NCI-H526 (cell line): ENCODE results near the gene NMRK1.
A peak's percentile ranks its signal among the peaks of the same experiment; 100 is the strongest.

Experiments
- DNase-seq, 2 experiments: peaks; one replicate each; lab custom pipeline; 2025; lab: John Stamatoyannopoulos, UW

The NMRK1 gene

GRCh38 chr9:75087824-75088645 is at the start of gene NMRK1, which contains the start of gene OSTF1:
Gene NMRK1 (minus strand): TSS chr9:75088155. CDS start chr9:75083115, 5,040 bp downstream.
Gene OSTF1 (plus strand): TSS chr9:75088514. CDS start chr9:75088693, 179 bp downstream.
- peak; percentile 74 to 95 for DNase-seq

GRCh38 chr9:75134495-75134894 is 46.5 kb upstream of the NMRK1 start:
- DNase-seq = peak; percentile 58 to 71

- no peak for DNase-seq
Measured at GRCh38 chr9:75133396-75133795, 45.4 kb upstream of the NMRK1 start.

DNA sequence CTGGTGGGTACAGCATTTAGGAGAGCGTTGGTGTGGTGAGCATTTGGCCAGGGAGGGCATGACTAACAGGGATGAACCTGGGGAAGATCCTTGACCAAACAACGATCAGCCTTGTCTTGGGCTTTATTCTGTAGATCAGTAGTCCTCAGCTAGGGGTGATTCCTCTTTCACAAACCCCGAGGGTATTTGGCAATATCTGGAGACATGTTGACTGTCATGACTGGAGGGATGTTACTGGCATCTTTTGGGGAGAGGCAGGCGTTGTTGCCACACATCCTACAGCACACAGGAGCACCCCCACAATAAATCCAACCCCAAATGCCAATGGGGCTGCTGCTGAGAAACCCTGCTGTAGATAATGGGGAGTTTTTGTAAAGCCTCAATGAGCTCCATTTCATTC is 44.3 kb upstream of the NMRK1 start:
- DNase-seq = no peak

DNA sequence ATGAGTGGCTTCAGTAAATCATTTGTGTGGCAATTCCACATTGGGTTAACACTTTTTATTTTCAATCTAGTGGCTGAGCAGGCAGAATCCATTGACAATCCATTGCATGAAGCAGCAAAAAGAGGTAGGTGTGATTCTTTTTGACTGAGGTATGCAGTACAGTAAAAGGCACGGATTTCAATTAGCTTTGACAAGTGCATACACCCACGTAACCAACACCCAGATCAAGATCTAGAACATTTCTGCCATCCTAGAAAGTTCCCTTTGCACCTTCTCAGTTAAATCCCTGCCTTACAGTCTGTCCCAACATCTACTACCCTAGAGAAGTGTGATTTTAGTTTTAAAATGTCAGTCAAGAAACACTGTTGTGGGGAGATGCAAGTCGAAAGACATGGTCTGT is 43.7 kb upstream of the NMRK1 start:
- no peak for DNase-seq

- no peak for DNase-seq
Measured at GRCh38 chr9:75130621-75131230, 42.8 kb upstream of the NMRK1 start.

DNA sequence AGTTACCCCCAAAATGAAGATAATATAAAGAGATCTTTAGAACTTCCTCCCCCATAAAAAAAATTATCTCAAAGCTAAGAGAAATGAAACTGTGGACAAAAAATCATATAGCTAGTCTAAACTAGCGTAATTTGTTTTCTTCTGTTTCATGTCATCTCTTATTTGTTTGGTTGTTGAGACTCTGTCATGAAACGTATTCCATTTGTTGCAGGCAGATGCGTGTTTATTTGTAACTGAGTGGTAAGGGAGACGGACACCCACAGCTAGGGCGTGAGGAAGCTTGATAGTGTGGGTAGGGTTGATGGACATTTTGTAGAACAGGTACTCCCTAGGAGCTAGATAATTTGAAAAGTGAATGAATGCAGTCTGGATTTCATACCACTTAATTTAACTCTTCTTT is 42.2 kb upstream of the NMRK1 start:
- no peak for DNase-seq

DNA sequence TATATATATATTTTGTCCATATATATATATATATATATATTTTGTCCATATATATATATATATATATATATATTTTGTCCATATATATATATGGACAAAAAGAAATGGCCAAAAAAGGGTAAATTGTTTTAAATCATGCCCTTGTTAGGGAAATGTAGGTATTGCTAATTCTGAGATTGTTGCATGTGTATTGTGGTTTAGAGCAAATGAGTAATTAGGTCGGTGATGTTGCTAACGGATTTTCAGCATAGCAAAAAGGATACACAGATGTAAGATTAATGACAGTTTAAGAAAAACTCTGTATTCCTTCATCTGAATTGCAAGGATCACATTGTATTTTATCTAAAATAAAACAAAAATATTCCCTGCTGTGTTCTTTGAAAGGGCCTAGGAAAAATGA is 40.6 kb upstream of the NMRK1 start:
- no peak for DNase-seq

DNA sequence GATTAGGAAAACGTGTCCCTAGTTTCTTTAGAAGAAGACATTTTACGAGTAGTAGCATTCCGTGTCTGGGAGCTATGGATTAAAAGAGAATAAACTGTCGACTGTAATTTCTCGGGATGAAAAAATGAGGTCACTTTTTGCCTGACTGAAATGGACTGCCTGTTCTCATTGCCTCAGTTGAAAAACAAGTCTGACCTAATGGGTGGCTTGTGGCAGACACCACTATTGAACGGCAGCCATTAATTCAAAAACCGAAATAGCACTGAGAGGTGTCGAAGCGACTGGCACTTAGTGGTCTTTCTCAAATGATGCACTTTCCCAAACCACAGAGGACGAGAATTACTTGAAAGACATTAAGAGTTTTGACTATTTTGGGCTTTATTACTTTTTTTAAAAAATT is 35.7 kb upstream of the NMRK1 start:
- no peak for DNase-seq

- DNase-seq = no peak
Measured at GRCh38 chr9:75121914-75122558, 34.1 kb upstream of the NMRK1 start.

- no peak for DNase-seq
Measured at GRCh38 chr9:75120686-75121085, 32.7 kb upstream of the NMRK1 start.

- DNase-seq = no peak
Measured at GRCh38 chr9:75117564-75117963, 29.6 kb upstream of the NMRK1 start.

- DNase-seq = no peak
Measured at GRCh38 chr9:75116306-75116705, 28.4 kb upstream of the NMRK1 start.

DNA sequence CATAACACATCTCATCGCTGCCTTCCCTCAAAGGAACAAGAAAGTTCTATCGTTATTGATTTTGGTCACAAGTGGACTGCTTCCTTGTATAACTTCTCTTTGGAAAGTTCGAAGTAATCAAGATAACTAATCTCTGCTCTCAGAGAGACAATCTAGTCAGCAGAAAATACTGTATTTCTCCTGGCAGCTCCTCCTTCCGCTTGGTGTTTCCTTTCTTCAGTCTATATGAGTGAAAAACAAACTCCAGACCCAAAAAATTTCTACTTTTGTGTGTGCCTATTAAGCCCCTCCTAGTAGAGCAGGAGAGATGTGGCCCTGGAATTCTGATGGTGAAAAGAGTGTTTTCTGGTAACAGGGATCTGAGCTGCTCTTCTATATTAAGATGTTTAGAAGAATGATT is 24.8 kb upstream of the NMRK1 start:
- no peak for DNase-seq

GRCh38 chr9:75111019-75111622 is 23.2 kb upstream of the NMRK1 start:
- DNase-seq = peak in 1 of 2 experiments; percentile 28

DNA sequence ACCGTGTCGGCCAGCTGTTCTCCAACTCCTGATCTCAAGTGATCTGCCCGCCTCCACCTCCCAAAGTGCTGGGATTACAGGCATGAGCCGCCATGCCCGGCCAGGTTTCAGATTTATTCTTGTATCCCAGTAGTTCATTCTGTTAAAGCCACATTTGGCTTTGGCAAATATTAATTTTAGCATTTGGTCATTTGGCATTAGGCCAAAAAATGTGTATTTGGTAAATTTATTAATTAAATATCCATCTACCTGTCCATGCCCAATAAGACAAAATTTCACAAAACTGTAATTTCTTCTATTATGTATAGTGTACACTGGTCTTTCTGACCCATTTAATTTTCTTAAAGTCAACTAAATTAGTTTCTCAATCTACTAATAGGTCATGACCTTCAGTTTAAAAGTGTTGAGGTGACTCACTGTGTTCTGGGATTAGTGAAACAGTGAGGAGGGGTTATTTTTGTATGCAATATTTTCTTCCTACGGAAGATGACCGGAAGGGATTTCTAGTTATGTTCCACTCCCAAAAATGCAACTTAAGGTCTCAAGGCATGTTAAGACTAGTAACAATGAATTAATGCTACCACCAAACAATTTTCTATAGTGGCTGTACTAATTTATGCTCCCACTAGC is 21.4 kb upstream of the NMRK1 start:
- no peak for DNase-seq

- no peak for DNase-seq
Measured at GRCh38 chr9:75108571-75108970, 20.6 kb upstream of the NMRK1 start.

DNA sequence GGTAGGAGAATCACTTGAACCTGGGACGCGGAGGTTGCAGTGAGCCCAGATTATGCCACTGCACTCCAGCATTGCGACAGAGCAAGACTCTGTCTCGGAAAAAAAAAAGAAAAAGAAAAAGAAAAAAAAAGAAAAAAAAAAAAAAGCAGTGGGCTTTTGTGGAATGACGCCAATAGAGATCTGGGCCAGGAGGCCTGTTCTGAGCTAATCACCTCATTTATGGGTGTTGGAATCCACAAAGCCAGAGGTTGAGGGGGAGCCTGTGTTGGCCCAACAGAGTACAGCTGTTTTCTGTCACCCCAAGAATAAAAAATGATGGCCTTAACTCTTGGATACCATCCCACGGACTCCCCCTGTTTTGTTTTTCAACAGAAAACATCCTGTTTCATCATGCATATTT is 18.9 kb upstream of the NMRK1 start:
- DNase-seq = no peak

DNA sequence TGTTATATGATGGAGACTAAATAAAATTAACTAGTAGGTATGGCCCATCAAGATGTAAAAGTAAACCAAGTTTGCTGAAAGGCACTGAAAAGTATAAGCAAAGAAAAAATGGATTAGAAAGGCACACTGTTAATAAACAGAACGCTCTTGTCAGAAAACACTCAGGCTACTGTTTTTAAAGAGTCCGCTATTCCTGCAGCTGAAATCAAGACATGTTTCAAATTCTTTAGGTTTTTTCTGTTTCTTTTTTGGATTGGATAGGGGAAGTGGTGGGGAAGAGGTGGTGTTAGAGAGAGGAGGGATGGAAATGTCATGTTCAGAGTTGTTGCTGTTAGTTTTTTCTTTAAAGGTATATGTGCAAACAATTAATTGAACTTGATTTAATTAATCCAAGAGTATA is 17.9 kb upstream of the NMRK1 start:
- DNase-seq = no peak

GRCh38 chr9:75105019-75105540 is 17.1 kb upstream of the NMRK1 start:
- DNase-seq = peak in 1 of 2 experiments; percentile 15

- no peak for DNase-seq
Measured at GRCh38 chr9:75104607-75105006, 16.7 kb upstream of the NMRK1 start.
